GM06990 (cell line): ENCODE measurements around the gene ZNF407.

Experiments
- DNase-seq: peaks from one replicate; pipeline ENCODE4 v3.0.0-alpha.2; 2011; ENCODE audit not compliant: insufficient read length; ENCODE audit errors: extremely low read depth
- H3K27me3 ChIP-seq: replicated peaks from 2 replicates; pipeline ENCODE4 v1.6.0; 2011; ENCODE audit warnings: low read length; ENCODE audit not compliant: control insufficient read depth, insufficient read depth
- H3K36me3 ChIP-seq: 2 replicates; pipeline ENCODE4 v1.5.1; 2011; ENCODE audit warnings: low read length; ENCODE audit not compliant: control insufficient read depth, insufficient read depth
- H3K4me3 ChIP-seq: replicated peaks from 2 replicates; pipeline ENCODE4 v1.5.1; 2011; ENCODE audit warnings: low read depth, mild to moderate bottlenecking, control low read depth, low read length
- CTCF ChIP-seq: IDR thresholded peaks from 2 replicates; pipeline ENCODE4 v1.5.1; 2011; ENCODE audit warnings: low read length, control low read depth, mild to moderate bottlenecking, inconsistent platforms; ENCODE audit not compliant: insufficient read depth, poor library complexity, severe bottlenecking

The ZNF407 gene

GRCh38 chr18:75047240-75047961 is 449.7 kb downstream of the ZNF407 start:
- no peak for DNase-seq
- Histone ChIP-seq H3K4me3 (no peak overlapping the region), H3K27me3 (no peaks in the 10 kb centered on the region), H3K36me3 (no peaks in the 10 kb centered on the region)
- TF ChIP-seq CTCF, result no peak

- H3K36me3 ChIP-seq, result no peaks in the 10 kb centered on the region
- H3K27me3 ChIP-seq, result no peaks in the 10 kb centered on the region
- DNase-seq, result no peak
- no peak for TF ChIP-seq CTCF
- H3K4me3 ChIP-seq, result no peak overlapping the region
Observed at GRCh38 chr18:75048776-75049454, 451.2 kb downstream of the ZNF407 start.

GRCh38 chr18:75049455-75049789 is 451.8 kb downstream of the ZNF407 start:
- Histone ChIP-seq H3K36me3 (no peaks in the 10 kb centered on the region), H3K4me3 (no peak overlapping the region), H3K27me3 (no peaks in the 10 kb centered on the region)
- TF ChIP-seq CTCF, result no peak
- DNase-seq, result no peak

- Histone ChIP-seq H3K27me3 (no peaks in the 10 kb centered on the region), H3K4me3 (no peak overlapping the region), H3K36me3 (no peaks in the 10 kb centered on the region)
- no peak for TF ChIP-seq CTCF
- no peak for DNase-seq
Observed at GRCh38 chr18:75051757-75052156, 454.1 kb downstream of the ZNF407 start.

GRCh38 chr18:75052475-75052874 is 454.8 kb downstream of the ZNF407 start:
- no peak for TF ChIP-seq CTCF
- DNase-seq, result no peak
- no peaks in the 10 kb centered on the region for H3K36me3 ChIP-seq
- no peak overlapping the region for H3K4me3 ChIP-seq
- H3K27me3 ChIP-seq, result no peaks in the 10 kb centered on the region
